Measurements from ENCODE around the gene ADCY9. TPM values are rescaled to one million over a fixed set of nuclear protein-coding genes. Genes with fewer than 3 reads are reported as not detected.
"Not testable (repeated sequence)": the region's sequence is repeated elsewhere in the genome, so short reads cannot be mapped to it uniquely, and the experiment has no call there.

Gene ADCY9
- total RNA-seq, 1 experiment from 2014 or later: 7.8 TPM

DNA sequence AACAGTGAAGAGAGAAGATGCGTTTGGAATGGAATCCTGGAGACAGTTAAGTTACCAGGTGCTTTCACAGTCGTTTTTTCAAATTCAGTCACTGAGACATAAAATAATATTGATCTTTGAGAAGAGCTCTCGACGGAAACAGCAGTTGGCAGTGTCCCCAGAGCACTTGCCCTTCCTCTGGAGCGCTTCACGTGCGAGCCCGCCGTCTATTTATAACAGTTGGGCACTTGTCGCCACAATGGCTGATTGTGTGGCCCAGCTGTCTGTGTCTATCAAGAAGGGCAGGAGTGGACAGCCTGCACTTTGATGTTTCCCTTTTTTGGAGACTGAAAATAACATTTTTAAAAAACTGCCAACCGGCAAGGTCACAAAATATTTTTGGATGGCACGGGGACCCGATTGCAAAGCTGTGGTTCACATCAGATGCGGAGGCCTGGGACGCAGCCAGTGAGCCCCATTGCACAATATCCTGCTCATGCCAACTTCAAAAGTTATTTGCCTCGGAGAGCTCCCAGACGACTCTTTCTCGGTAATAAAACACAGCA lies 62.9 kb downstream of the ADCY9 start:
- DNase-seq (ENCODE audit: low read depth): peak; percentile 70
- in situ Hi-C loops (cut with HindIII; ENCODE audit: low pct_unique_long_range_greater_than_20kb, low sequenced_read_pairs): no loop called here

DNA sequence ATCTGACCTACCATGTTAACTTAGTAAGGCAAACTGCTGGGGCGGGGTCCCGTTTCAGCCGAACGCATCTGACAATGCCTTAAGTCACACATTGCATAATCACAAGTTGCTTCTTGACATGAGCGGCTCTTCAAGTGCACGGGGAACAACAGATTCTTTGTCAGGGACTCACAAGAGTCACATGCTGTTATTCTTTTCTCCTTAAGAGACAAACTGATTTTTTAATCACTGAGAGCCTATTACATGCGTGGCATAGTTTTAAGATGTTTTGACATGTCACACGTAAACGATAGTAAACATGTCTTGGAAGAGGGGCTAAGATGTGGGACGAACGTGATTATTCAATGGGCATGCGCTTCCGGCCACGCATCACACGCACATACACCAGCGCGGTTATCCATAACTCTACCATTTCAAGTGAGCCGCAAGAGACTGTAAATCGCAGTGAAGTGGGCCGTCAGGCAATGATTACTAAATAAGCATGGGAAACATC lies 63.4 kb downstream of the ADCY9 start:
- in situ Hi-C loops (cut with HindIII; ENCODE audit: low pct_unique_long_range_greater_than_20kb, low sequenced_read_pairs): no loop called here
- DNase-seq (ENCODE audit: low read depth): peak; percentile 69

DNA sequence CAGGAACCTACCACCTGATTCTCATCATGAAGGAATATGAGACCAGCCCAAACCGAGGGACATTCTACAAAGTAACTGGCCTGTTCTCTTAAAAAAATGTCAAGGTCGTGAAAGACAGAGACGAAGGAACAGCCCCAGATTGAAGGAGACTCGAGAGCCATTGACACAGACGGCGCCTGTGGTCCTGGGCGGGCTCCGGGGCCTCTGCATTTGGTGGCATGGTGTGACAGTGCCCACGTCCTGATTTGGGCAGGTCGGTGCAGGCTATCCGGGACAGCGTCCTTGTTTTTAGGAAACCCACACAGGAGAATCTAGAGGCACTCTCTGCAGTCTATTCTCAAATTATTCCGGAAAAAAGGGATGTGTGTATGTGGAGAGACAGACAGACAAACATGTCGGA lies 64.1 kb downstream of the ADCY9 start:
- in situ Hi-C loops (cut with HindIII; ENCODE audit: low pct_unique_long_range_greater_than_20kb, low sequenced_read_pairs): no loop called here
- no peak for DNase-seq (ENCODE audit: low read depth)

DNA sequence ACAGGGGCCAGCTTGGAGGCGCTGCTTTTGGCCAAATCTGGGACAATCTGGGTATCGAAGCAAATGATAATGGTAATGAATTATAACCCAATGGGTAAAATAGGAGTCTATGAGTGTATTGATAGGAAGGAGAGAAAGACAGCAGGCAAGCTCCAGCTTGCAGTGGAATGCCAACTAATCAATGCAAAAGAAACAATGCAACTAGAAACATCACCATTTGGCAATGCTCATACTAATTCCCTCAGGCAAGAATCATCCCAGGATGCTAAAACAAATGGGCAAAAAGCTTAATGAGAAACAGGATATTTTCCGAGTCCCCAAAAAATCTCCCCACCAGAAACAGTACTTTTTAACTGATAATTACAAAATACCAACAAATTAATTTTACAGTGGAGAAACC lies 64.7 kb downstream of the ADCY9 start:
- no peak for DNase-seq (ENCODE audit: low read depth)
- in situ Hi-C loops (cut with HindIII; ENCODE audit: low pct_unique_long_range_greater_than_20kb, low sequenced_read_pairs): no loop called here

DNA sequence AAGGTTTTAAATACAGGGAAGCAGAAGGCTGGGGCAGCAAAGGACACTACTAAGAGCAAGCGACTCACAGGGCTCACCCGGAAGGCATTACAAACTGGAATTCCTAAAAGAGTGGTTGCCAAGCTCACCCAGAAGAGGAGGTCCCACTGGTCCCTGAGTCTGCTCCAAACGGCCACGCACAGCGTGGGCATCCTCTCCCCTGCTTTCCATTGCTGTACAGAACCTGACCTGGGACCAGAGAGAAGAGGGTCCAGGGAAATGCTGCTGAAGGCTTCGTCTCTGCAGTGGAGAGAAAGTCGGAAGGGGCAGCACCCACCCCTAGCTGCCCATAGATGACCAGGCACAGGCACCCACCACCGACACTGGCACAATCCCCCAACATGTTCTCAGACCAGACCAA lies 67.2 kb downstream of the ADCY9 start:
- in situ Hi-C loops (cut with HindIII; ENCODE audit: low pct_unique_long_range_greater_than_20kb, low sequenced_read_pairs): no loop called here
- DNase-seq (ENCODE audit: low read depth): no peak

DNA sequence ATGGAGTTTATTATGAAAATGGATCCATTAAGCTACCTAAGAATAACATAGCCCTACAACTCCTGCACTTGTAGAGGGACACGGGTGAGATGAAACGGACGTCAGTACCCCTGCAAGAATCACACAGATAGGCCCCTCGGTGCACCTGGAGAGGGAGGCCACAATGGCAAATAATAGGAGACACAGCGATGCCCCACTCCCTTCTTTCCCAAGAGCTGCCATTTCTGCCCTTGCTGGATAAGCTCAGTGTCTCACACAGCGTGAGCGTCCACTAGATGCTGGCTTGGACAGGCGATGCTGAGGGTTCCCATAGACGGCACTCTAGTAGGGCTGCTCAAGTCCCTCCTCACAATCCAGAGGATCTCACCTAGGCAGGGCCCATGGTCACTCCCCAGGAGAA lies 67.8 kb downstream of the ADCY9 start:
- no peak for DNase-seq (ENCODE audit: low read depth)
- in situ Hi-C loops (cut with HindIII; ENCODE audit: low pct_unique_long_range_greater_than_20kb, low sequenced_read_pairs): no loop called here

DNA sequence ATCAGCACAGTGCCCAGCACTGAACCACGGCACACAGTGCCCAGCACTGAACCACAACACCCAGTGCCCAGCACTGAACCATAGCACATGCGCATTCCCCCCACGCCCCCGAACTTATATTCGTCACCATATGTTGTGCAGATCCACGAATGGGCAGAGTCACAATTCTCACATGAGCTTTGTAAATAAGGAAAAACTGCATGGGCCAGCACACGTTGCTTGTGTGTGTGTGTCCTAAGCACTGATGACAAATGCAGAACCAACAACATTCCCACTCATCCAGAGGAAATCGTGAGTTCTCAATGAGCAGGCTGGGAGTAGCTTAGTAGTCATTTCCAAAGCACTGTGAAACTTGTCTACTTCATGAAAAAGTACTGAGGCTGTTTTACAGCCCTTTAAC lies 70.0 kb downstream of the ADCY9 start:
- in situ Hi-C loops (cut with HindIII; ENCODE audit: low pct_unique_long_range_greater_than_20kb, low sequenced_read_pairs): no loop called here
- DNase-seq (ENCODE audit: low read depth): no peak

DNA sequence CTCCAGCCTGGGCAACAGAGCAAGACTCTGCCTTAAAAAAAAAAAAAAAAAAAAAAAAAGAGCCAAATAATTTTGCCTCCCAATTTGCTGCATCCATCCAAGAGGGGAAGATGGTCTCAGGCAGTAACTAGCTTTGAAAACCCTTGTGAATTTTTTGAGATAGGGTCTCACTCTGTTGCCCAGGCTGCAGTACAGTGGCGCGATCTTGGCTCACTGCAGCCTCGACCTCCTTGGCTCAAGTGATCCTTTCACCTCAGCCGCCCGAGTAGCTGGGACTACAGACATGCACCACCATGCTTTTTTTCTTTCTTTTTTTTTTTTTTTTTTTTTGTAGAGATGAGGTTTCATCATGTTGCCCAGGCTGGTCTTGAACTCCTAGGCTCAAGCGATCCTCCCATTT lies 70.7 kb downstream of the ADCY9 start:
- in situ Hi-C loops (cut with HindIII; ENCODE audit: low pct_unique_long_range_greater_than_20kb, low sequenced_read_pairs); DNase-seq (ENCODE audit: low read depth): not testable (repeated sequence)

DNA sequence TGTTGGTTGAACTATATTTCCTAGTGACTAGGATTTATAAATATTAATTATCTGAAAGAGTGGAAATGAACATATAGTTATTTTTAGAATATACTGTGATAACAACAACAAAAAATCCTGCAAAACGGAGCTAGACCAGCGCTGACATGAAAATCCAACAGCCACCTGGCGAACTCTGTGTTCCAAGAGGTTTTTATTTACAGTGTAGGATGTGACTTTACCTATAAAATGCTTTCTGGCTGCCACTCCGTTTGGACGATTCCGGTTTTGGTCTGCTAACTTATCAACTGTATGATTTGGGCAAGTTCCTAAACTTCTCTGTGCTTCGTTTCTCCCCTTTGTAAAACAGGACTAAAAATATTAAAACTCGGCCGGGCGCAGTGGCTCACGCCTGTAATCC lies 73.7 kb downstream of the ADCY9 start:
- in situ Hi-C loops (cut with HindIII; ENCODE audit: low pct_unique_long_range_greater_than_20kb, low sequenced_read_pairs): no loop called here
- no peak for DNase-seq (ENCODE audit: low read depth)

DNA sequence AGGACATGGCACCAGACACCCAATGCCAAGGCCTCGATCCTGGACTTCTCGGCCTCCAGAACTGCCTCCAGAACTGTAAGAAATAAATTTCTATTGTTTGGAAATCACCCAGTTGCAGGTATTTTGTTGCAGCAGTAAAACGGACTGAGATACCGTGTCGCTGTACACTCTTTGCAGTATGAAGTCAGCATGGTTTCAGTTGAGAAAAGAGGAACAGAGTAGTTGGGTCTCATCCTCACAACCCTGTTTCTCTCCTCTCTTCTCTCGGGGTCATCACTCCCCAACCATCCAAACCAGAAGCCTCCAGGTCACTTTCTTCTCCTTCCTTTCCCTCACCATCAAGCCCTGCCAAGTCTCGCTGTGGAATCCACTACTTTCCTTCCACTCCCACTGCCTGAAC lies 77.8 kb downstream of the ADCY9 start:
- DNase-seq (ENCODE audit: low read depth): no peak
- in situ Hi-C loops (cut with HindIII; ENCODE audit: low pct_unique_long_range_greater_than_20kb, low sequenced_read_pairs): no loop called here

DNA sequence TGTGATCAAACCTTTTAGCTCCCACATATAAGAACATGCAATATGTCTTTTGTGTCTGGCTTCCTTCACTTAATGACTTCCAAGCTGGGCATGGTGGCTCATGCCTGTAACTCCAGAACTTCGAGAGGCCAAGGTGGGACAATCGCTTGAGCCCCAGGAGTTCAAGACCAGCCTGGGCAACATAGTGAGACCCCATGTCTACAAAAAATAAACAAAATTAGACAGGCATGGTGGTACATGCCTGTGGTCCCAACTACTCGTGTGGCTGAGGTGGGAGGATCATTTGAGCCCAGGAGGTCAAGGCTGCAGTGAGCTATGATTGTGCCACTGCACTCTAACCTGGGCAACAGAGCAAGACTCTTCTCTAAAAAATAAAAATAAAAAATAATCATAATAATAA lies 79.3 kb downstream of the ADCY9 start:
- in situ Hi-C loops (cut with HindIII; ENCODE audit: low pct_unique_long_range_greater_than_20kb, low sequenced_read_pairs); DNase-seq (ENCODE audit: low read depth): not testable (repeated sequence)

DNA sequence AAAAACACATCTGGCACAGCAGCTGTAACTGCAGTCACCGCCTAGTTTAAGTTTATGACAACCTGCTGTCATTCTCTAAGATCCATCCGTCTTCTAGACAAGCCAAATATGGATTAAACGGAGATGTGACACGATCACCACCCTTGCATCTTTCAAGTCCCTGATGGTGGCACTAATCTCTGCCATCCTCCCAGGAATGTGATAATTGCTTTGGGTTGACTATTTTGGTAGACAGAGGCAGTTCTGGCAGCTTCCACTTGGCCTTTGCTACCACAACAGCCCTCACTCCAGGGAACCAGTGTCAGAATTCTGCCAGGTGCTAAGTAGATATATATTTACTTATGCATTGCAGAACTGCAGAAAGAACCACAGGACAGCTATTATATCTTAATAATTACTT lies 81.3 kb downstream of the ADCY9 start:
- no peak for DNase-seq (ENCODE audit: low read depth)
- in situ Hi-C loops (cut with HindIII; ENCODE audit: low pct_unique_long_range_greater_than_20kb, low sequenced_read_pairs): no loop called here

DNA sequence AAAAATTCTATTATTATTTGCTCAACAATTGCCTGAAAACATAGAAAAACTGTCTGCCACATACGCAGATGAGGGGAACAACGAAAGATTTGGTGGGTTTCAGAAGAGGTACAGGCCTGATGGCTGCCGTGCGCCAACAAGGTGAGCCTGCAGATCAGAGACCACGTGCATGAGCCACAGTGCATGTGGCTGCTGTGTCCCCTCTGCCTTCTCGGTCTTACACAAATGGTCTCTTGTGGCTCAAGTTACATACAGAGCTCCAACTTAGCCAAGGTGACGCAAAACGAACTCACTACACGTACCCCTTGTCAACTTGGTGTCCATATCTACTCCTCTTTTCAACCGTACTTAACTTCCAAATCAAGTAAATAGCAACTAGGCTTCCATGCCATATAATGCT lies 82.3 kb downstream of the ADCY9 start:
- DNase-seq (ENCODE audit: low read depth): no peak
- in situ Hi-C loops (cut with HindIII; ENCODE audit: low pct_unique_long_range_greater_than_20kb, low sequenced_read_pairs): no loop called here

DNA sequence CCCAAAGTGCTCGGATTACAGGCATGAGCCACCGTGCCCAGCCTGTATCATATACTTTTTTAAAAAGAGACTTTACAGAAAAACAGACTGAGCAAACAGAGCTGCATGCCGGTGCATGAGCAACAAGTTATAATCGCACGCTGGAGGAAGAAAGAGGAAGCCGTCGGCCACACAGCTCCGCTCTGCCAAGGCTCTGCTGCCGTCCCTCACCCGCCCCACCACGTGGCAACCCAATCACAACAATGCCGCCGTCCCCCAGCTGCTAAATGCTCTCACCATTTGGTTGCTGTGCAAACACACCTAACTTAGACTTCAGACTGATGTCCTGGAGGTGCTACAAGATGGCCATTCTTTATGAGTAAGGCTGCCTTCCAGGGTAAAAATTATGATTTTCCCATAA lies 83.5 kb downstream of the ADCY9 start:
- in situ Hi-C loops (cut with HindIII; ENCODE audit: low pct_unique_long_range_greater_than_20kb, low sequenced_read_pairs): no loop called here
- no peak for DNase-seq (ENCODE audit: low read depth)

DNA sequence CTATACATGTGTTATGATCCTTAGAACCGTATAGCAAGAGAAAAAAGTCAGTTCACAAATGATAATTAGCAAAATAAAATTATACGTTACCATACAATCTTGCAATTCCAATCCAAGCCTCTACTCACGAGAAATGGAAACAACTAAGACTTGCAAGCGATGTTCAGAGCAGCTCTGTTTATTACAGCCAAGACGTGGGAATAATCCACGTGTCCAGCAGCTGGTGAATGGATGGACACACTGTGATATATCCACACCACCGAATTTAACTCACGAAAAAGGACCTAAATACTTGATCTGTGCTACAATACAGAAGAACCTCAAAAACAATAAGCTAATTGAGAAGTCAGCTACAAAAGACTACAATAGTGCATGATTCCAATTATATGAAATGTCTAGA lies 88.1 kb downstream of the ADCY9 start:
- no peak for DNase-seq (ENCODE audit: low read depth)
- in situ Hi-C loops (cut with HindIII; ENCODE audit: low pct_unique_long_range_greater_than_20kb, low sequenced_read_pairs): no loop called here

DNA sequence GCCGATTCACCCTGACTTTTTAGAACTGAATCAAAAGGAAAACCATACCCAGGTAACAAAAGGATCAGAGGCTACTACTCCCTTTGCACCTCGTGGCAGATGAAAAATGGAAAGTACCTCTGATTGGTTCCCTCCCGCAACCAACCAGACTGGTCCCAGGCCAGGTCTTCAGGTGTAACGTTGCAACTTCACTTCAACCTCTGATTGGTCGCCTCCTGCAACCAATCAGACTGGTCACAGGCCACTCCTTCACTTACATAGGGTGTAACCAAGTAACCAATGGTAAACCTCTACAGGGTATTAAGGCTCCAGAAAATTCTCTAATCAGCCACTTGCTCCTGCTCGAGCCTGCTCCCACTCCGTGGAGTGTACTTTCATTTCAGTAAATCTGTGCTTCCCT lies 89.4 kb downstream of the ADCY9 start:
- in situ Hi-C loops (cut with HindIII; ENCODE audit: low pct_unique_long_range_greater_than_20kb, low sequenced_read_pairs): no loop called here
- DNase-seq (ENCODE audit: low read depth): no peak

DNA sequence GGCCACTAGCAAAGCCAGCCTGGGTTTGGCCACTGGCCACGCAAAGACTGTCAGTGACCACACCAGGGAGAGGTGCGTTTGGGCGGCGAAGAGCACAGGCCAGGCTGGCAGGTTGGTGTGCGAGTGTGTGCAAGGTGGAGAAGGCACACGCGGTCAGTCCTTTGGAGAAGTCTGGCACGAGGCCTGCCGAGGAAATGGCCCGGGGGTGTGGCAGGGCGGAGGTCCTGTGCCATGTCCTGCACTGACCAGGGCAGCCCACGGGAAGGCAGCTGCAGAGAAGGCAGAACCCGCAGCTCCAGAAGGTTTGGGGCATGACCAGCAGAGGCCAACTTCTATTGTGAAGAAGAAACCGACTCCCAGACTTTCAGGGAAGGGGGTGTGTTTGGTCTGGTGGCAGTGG lies 90.8 kb downstream of the ADCY9 start:
- no peak for DNase-seq (ENCODE audit: low read depth)
- in situ Hi-C loops (cut with HindIII; ENCODE audit: low pct_unique_long_range_greater_than_20kb, low sequenced_read_pairs): no loop called here

DNA sequence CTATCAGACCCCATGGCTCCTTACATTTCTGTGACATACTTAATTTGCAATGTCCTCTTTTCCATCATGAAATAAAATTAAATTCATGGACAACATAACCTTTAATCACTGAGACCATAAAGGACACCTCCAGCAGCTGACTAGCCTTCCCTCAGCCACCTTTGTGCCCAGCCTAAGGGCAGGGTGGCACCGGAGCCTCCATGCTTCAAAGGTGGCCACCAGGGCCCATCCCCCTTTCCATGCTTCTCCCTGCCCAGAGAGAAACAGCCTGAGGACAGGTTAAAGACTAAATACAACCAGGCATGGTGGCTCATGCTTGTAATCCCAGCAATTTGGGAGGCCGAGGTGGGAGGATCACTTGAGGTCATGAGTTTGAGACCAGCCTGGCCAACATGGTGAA lies 94.3 kb downstream of the ADCY9 start:
- DNase-seq (ENCODE audit: low read depth): no peak
- in situ Hi-C loops (cut with HindIII; ENCODE audit: low pct_unique_long_range_greater_than_20kb, low sequenced_read_pairs): no loop called here

DNA sequence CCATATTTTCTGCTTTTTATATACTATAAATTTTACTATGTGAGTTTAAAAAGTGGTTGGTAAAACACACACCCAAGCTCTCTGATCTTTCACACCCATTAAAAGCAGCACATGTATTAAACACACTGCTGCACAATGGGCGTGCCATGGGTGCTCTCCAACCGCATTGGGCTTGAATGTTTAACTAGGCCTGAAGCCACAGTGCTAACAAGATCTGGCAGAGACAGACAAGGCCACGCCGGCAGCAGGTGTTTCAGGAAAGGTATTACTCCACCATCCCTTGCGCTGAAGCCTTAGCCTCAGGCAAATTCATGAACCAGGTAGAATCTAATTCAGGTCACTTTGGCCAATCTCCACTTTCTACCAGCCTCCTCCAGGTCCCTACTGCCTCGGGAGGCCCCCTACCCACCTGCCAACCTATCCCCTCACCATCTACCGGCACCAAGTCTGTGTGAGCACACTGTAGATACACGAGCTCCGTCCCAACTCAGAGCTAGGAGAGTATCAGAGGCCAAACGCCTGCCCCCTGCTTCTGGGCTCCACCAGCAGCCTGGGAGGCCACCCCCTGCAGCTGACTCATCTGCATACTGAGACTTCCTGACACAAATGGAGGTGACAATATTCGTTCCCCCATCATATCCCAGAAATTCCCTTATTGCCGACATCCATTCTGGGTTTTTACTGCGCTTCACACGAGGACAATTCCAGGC lies 95.0 kb downstream of the ADCY9 start:
- DNase-seq (ENCODE audit: low read depth): peak; percentile 62

DNA sequence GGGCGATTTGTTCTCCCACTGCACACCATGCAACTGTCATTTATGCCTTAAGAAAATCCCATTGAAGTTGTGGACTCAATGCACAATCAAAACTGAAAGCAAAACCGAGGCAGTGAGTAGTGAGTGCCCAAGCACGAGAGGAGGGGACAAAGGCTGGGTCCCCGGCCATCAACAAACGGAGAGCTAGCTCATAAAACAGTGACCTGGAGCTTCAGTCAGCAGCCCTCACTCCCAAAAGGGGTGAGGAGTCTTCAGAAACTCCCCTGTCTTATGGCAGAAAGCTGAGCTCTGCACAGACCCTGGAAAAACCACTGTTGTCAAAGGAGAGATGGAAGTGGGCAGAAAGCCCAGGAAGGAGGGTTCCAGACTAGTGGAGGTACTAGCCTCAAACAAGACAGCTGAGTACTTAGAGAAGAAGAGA lies 96.9 kb downstream of the ADCY9 start:
- in situ Hi-C loops (cut with HindIII; ENCODE audit: low pct_unique_long_range_greater_than_20kb, low sequenced_read_pairs): no loop called here
- DNase-seq (ENCODE audit: low read depth): peak; percentile 21

More for the DNA sequence above, 95.0 kb downstream of the ADCY9 start:
- in situ Hi-C loops (cut with HindIII; ENCODE audit: low pct_unique_long_range_greater_than_20kb, low sequenced_read_pairs): no loop called here

Measured in Caki2 (cell line).